HG03354 (cell line): ENCODE data around the gene HHLA2.

Experiments used
- ATAC-seq: cut with Tn5 transposase; IDR thresholded peaks from one replicate; pipeline ENCODE4 v1.9.1; 2021; ENCODE audit warnings: mild to moderate bottlenecking; ENCODE audit not compliant: unreplicated experiment, poor library complexity, severe bottlenecking

The HHLA2 gene

GRCh38 chr3:108409800-108410178 lies 113.4 kb downstream of the HHLA2 start:
- no peak for ATAC-seq

GRCh38 chr3:108410531-108410984 lies 114.2 kb downstream of the HHLA2 start:
- ATAC-seq, result no peak

GRCh38 chr3:108412121-108412750 lies 115.9 kb downstream of the HHLA2 start:
- ATAC-seq, result no peak

- ATAC-seq, result no peak
Observed at GRCh38 chr3:108414007-108414406, 117.7 kb downstream of the HHLA2 start.

GRCh38 chr3:108415661-108416060 lies 119.3 kb downstream of the HHLA2 start:
- no peak for ATAC-seq

- ATAC-seq, result no peak
Observed at GRCh38 chr3:108416111-108416869, 119.9 kb downstream of the HHLA2 start.

- no peak for ATAC-seq
Observed at GRCh38 chr3:108420926-108421325, 124.6 kb downstream of the HHLA2 start.
